NCI-H1694 (cell line): ENCODE data around the gene MAVS.

Experiments
- DNase-seq: peaks from one replicate; lab custom pipeline; 2025; lab: John Stamatoyannopoulos, UW

Gene MAVS

DNA sequence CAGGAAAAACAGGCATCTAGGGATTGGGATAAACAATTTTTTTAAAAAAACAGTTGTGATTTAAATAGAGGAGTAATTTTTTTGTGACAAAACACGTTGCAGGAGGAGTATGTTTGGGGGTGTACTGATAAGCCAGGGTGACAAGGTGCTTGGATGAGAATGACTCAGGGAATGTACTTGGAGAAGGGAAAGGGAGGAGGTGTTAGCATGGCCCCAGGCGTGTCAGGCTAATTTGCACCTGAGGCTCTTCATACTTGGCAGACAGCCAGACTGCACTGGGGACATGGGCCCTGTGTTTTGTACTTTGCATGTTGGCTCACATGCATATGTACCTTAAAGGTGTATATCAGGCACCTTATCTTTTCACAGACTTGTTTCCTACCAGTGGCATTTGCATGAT is 65.3 kb downstream of the MAVS start:
- no peak for DNase-seq

DNA sequence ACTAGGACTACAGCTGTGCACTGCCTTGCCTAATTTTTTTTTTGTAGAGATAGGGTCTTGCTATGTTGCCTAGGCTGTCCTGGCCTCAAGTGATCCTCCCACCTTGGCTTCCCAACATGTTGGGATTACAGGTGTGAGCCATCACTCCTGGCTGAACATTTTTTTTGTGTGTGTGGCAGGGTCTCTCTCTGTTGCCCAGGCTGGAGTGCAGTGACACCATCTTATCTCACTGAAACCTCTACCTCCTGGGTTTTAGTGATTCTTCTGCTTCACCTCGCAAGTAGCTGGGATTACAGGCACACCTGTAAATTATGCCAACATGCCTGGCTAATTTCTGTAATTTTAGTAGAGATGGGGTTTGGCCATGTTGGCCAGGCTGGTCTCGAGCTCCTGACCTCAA is 67.8 kb downstream of the MAVS start:
- no peak for DNase-seq

DNA sequence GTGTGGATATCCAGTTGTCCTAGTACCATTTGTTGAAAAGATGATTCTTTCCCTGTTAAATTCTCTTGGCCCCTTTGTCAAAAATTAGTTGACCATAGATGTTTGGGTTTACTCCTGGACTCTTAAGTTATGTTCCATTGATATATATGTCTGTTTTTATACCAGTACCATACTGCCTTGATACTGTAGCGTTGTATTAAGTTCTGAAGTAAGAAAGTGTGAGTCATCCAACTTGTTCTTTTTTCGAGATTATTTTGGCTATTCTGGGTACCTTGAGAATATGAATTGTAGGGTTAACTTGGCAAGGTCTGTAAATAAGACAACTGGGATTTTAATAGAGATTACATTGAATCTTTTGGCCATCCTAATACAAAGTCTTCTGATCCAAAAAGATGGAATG is 69.1 kb downstream of the MAVS start:
- DNase-seq = no peak

DNA sequence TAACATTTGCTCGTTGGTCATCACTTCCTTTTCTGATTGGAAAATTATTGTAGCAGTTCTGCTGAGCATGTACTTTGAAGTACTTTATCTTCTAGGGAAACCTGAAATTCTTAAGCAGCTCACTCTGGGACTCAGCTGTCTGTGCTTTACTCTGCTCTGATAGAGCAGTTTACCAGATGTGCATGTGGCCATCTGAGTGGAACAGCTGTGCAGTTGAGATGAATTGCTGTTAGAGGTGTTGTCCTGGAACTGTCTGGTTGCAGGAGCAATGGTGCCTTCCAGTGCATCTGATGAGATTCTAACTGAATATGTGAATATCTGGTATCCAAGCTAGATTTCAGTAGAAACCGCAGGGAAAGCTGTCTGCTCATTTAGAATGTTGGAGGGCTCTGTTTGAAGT is 69.7 kb downstream of the MAVS start:
- DNase-seq = no peak

DNA sequence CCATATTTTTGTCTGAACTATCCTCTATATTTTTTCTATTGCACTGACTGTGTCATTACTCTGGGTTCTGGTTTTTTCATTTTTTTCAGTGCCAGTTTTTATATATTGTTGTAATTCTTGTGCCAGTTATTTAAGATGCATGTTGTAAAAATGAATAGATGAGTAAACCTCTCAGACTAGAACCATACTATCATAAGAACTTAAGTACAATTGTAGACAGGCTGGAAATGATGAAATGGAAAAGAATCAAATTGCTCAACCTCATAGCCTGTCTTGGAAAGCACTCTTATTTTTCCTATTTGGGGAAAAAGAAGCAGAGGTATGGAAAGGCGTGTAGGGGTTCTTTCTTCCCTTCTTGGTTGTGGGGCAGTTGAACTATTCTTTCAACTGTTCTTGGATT is 72.7 kb downstream of the MAVS start:
- no peak for DNase-seq

DNA sequence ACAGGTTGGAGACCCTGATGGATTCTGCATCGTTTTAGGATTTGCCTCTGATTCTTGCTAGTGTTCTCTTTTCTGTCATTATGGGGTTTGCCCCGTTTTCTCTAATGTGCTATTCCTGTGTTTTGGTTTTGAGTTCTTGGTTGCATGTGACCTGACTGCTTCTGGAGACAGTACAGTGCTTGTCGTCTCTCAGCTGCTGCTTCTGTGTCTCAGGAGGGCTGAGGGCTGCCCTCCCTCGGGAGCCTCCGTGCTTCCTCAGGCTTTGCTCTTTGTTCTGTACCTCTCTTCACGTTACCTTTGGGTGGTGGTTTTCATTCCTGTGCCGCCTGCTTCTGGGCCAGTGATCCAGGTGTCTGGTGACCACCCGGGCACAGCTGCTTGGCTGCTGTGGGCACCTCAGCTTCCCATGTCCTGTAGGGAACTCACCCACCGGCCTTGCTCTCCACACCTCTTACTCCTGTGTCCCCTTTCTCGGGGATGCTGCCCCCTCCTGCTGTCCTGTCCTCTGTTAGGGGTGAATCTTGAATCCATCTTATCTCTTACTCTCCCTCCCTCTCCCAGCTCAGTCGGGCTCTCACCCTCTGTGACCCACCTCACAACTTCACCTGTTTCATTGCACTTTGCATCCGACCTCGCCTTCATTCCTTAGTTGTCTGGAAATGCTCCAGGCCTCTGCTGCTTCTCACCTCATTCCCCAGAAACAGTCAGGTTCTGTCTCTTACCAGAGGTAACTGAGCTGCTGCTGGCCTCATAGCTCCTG is 75.8 kb downstream of the MAVS start:
- no peak for DNase-seq

- no peak for DNase-seq
These were observed 76.3 kb downstream of the MAVS start for GRCh38 chr20:3922983-3923339.

GRCh38 chr20:3923818-3924217 is 77.2 kb downstream of the MAVS start:
- DNase-seq = no peak

DNA sequence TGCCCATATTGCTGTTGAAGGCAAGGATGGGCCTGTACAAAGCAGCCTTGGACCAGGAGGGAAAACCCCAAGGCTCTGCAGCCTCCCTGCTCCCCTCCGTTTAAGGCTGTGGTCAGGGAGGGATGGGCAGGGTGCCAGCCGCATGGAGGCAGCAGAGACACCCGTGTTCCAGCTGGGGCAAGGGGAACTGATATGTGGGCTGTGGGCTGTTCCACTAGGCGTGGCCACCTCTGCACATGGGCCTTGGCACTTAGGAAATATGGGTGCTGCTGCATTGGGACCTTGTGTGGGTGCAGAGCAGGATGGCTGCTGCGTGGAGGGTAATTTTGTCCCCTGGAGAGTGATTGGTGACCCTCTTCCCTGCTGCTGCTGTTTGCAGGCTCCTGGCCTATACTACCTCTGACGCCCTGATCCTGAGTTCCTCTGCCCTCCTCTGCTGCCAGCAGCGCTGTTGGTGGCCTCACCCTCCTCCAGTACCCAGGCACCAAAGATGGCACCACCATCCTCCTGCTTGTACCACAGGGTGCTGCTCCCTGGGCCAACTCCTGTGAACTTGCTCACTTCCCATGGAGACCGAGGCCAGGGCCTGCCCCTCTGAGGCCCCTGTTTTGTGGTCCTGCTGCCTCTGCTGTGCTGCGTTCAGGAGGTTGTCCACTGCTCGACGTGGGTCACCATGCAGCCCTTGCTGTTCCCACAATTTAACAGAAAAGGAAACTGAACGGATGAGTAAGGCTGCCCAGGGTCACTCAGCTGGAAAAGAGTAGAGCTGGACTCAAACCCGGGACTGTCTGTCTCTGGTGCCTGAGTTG is 77.9 kb downstream of the MAVS start:
- no peak for DNase-seq

DNA sequence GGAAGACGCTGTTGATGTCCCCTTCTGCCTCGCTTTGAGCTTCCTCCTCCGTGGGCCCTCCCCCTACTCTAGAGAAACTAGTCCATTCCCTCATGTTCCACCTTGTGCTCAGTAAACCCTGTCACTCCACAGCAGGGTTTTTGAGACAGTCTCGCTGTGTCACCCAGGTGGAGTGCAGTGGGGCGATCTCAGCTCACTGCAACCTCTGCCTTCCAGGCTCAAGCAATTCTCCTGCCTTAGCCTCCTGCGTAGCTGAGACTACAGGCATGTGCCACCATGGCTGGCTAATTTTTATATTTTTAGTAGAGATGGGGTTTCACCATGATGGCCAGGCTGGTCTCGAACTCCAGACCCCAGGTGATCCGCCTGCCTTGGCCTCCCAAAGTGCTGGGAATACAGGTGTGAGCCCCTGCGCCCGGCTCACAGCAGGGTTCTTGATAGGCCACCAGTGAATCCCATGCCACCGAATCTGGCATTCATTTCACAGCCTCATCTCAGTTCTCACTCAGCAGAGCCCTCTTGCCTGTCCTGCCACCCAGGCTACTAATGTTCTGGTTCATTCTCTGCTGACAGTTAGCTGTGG is 78.6 kb downstream of the MAVS start:
- no peak for DNase-seq
